HepG2 (cell line): ENCODE results near the gene AMDHD1. TPM values are rescaled to one million over a fixed set of nuclear protein-coding genes. Genes with fewer than 3 reads are reported as not detected.
A peak's percentile ranks its signal among the peaks of the same experiment; 100 is the strongest.

Source experiments
- AGO1 ChIP-seq: fragments of 200-400 bp; formaldehyde crosslinking; IDR thresholded peaks from 2 replicates; pipeline ENCODE4 v1.6.1; 2017; ENCODE audit warnings: mild to moderate bottlenecking, low read depth, low read length, moderate library complexity; ENCODE audit not compliant: poor library complexity, severe bottlenecking
- CCAR2 ChIP-seq: fragments of 200-400 bp; formaldehyde crosslinking; optimal IDR thresholded peaks from 2 replicates; pipeline ENCODE3; 2018; ENCODE audit warnings: low read depth, mild to moderate bottlenecking, low read length, moderate library complexity
- FOSL1 ChIP-seq: sonication (generic); formaldehyde crosslinking; IDR thresholded peaks from 2 replicates; pipeline ENCODE4 v1.9.0; 2021; ENCODE audit warnings: missing genetic modification reagents, borderline replicate concordance
- FOXJ3 ChIP-seq: sonication (generic); formaldehyde crosslinking; IDR thresholded peaks from 2 replicates; pipeline ENCODE4 v1.4.0; 2020; ENCODE audit warnings: missing genetic modification reagents, mild to moderate bottlenecking, borderline replicate concordance
- KDM5B ChIP-seq: sonication (generic); formaldehyde crosslinking; IDR thresholded peaks from 2 replicates; pipeline ENCODE4 v1.4.0; 2020; ENCODE audit warnings: missing genetic modification reagents, mild to moderate bottlenecking, borderline replicate concordance
- NR2F6 ChIP-seq, 2 experiments: IDR thresholded peaks; 2 replicates each; pipeline ENCODE4 v1.6.1; 2016; ENCODE audit warnings: antibody characterized with exemption in 1 of 2, mild to moderate bottlenecking in 1 of 2
- PHF5A ChIP-seq: IDR thresholded peaks from one replicate; pipeline ENCODE4 v1.6.1; 2018; ENCODE audit warnings: low read depth, missing genetic modification reagents; ENCODE audit not compliant: unreplicated experiment
- RAD21 ChIP-seq: fragments of 450-650 bp; formaldehyde crosslinking; IDR thresholded peaks from 2 replicates; pipeline ENCODE4 v1.5.0; 2020; ENCODE audit warnings: mild to moderate bottlenecking
- TBL1XR1 ChIP-seq: fragments of 150-350 bp; IDR thresholded peaks from 2 replicates; pipeline ENCODE4 v1.6.1; 2014; ENCODE audit warnings: borderline replicate concordance, low read length; ENCODE audit not compliant: partially characterized antibody
- ZBTB7A ChIP-seq: sonication (generic); formaldehyde crosslinking; IDR thresholded peaks from 2 replicates; pipeline ENCODE4 v1.8.0; 2022; ENCODE audit warnings: mild to moderate bottlenecking, missing genetic modification reagents
- ZKSCAN8 ChIP-seq: IDR thresholded peaks from 2 replicates; pipeline ENCODE4 v1.6.1; 2016; ENCODE audit warnings: borderline replicate concordance, missing genetic modification reagents, missing compliant biosample characterization
- ZNF281 ChIP-seq: sonication (generic); formaldehyde crosslinking; IDR thresholded peaks from 2 replicates; pipeline ENCODE4 v1.4.0; 2020; ENCODE audit warnings: missing genetic modification reagents, borderline replicate concordance
- ZNF570 ChIP-seq: sonication (generic); formaldehyde crosslinking; IDR thresholded peaks from 2 replicates; pipeline ENCODE4 v1.4.0; 2020; ENCODE audit warnings: mild to moderate bottlenecking, missing genetic modification reagents, borderline replicate concordance
- ZNF670 ChIP-seq: sonication (generic); formaldehyde crosslinking; IDR thresholded peaks from 2 replicates; pipeline ENCODE4 v1.8.0; 2022; ENCODE audit warnings: mild to moderate bottlenecking, missing genetic modification reagents, borderline replicate concordance
- polyA plus RNA-seq, 8 experiments: library from polyadenylated mRNA; depleted of rRNA in 3 of 8; stranded (reverse) in 7 of 8; unstranded in 1 of 8; fragments of >200 nt; fragmentation: Illumina TruSeq in 4 of 8; extraction: Trizol in 4 of 8; gene quantifications; 2 replicates each; pipeline versions ENCODE4 v1.2.1 to v1.2.3, GENCODE V29; 2011 to 2016; ENCODE audit warnings: low read depth in 4 of 8, missing spikeins in 1 of 8, mixed read lengths in 1 of 8; ENCODE audit not compliant: insufficient read depth in 1 of 8
- total RNA-seq, 5 experiments: library from RNA; depleted of rRNA; stranded (reverse); fragments of >200 nt; fragmentation: Illumina TruSeq; extraction: Trizol; gene quantifications; 2 replicates each; pipeline ENCODE4 v1.2.3, GENCODE V29; 2016; ENCODE audit warnings: low read depth in 1 of 5
- TF ChIP-seq, protein P1 (sequence below): sonication (generic); formaldehyde crosslinking; IDR thresholded peaks from 2 replicates; pipeline ENCODE4 v1.8.0; 2022; ENCODE audit warnings: mild to moderate bottlenecking, missing genetic modification reagents, borderline replicate concordance
- TF ChIP-seq, protein P2 (sequence below): sonication (generic); formaldehyde crosslinking; IDR thresholded peaks from 2 replicates; pipeline ENCODE4 v1.8.0; 2022; ENCODE audit warnings: missing genetic modification reagents, mild to moderate bottlenecking, moderate library complexity, borderline replicate concordance
- TF ChIP-seq, protein P3 (sequence below): IDR thresholded peaks from 2 replicates; pipeline ENCODE4 v1.6.1; 2016; ENCODE audit warnings: missing biosample characterization, missing genetic modification reagents, low read depth
- TF ChIP-seq, protein P4 (sequence below): sonication (generic); formaldehyde crosslinking; IDR thresholded peaks from 2 replicates; pipeline ENCODE4 v1.5.0; 2020; ENCODE audit warnings: missing genetic modification reagents

Gene AMDHD1
- total and polyA plus RNA-seq, 2 of the 13 experiments (the other 11 are each of a cell fraction or from before 2014, with no cell fraction given): 6.5 to 29.6 TPM

- TF ChIP-seq, protein P1, sequence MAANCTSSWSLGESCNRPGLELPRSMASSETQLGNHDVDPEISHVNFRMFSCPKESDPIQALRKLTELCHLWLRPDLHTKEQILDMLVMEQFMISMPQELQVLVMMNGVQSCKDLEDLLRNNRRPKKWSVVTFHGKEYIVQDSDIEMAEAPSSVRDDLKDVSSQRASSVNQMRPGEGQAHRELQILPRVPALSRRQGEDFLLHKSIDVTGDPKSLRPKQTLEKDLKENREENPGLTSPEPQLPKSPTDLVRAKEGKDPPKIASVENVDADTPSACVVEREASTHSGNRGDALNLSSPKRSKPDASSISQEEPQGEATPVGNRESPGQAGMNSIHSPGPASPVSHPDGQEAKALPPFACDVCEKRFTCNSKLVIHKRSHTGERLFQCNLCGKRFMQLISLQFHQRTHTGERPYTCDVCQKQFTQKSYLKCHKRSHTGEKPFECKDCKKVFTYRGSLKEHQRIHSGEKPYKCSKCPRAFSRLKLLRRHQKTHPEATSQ (CRISPR knock-in tag): no peak
- TF ChIP-seq ZKSCAN8 (CRISPR knock-in tag) (peak; percentile 28; the same call in 1 of the 2 replicates), RAD21 (CRISPR knock-in tag) (no peak), PHF5A (CRISPR knock-in tag) (no peak), KDM5B (CRISPR knock-in tag) (no peak), FOXJ3 (no peak), ZNF570 (CRISPR knock-in tag) (no peak), TBL1XR1 (no peak), CCAR2 (peak; percentile 33), NR2F6 (IDR thresholded peaks at IDR 0.05) (peak; percentile 54), NR2F6 (CRISPR knock-in tag; IDR thresholded peaks at IDR 0.05) (peak; percentile 6), FOSL1 (CRISPR knock-in tag) (no peak), ZNF281 (CRISPR knock-in tag) (peak; percentile 50), ZBTB7A (CRISPR knock-in tag) (no peak), ZNF670 (CRISPR knock-in tag) (peak; percentile 61; the same call in 1 of the 2 replicates), AGO1 (no peak)
- TF ChIP-seq, protein P2, sequence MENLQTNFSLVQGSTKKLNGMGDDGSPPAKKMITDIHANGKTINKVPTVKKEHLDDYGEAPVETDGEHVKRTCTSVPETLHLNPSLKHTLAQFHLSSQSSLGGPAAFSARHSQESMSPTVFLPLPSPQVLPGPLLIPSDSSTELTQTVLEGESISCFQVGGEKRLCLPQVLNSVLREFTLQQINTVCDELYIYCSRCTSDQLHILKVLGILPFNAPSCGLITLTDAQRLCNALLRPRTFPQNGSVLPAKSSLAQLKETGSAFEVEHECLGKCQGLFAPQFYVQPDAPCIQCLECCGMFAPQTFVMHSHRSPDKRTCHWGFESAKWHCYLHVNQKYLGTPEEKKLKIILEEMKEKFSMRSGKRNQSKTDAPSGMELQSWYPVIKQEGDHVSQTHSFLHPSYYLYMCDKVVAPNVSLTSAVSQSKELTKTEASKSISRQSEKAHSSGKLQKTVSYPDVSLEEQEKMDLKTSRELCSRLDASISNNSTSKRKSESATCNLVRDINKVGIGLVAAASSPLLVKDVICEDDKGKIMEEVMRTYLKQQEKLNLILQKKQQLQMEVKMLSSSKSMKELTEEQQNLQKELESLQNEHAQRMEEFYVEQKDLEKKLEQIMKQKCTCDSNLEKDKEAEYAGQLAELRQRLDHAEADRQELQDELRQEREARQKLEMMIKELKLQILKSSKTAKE (CRISPR knock-in tag): no peak; the same call in 1 of the 2 replicates
- TF ChIP-seq, protein P3, sequence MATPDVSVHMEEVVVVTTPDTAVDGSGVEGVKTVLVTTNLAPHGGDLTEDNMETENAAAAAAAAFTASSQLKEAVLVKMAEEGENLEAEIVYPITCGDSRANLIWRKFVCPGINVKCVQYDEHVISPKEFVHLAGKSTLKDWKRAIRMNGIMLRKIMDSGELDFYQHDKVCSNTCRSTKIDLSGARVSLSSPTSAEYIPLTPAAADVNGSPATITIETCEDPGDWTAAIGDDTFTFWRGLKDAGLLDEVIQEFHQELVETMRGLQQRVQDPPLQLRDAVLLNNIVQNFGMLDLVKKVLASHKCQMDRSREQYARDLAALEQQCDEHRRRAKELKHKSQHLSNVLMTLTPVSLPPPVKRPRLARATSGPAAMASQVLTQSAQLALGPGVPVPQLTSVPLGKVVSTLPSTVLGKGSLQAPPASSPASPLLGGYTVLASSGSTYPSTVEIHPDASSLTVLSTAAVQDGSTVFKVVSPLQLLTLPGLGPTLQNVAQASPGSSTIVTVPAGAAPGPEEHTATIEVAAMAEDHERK (CRISPR knock-in tag): no peak
- TF ChIP-seq, protein P4, sequence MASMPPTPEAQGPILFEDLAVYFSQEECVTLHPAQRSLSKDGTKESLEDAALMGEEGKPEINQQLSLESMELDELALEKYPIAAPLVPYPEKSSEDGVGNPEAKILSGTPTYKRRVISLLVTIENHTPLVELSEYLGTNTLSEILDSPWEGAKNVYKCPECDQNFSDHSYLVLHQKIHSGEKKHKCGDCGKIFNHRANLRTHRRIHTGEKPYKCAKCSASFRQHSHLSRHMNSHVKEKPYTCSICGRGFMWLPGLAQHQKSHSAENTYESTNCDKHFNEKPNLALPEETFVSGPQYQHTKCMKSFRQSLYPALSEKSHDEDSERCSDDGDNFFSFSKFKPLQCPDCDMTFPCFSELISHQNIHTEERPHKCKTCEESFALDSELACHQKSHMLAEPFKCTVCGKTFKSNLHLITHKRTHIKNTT (CRISPR knock-in tag): no peak
Observed at GRCh38 chr12:95942524-95943329, 404 bp upstream of the AMDHD1 start, which contains the start of gene CCDC38 (continued).
